Rectal smooth muscle tissue (tissue), 1 donor: ENCODE measurements around the gene UGT1A3.
"Not testable (repeated sequence)": the region's sequence is repeated elsewhere in the genome, so short reads cannot be mapped to it uniquely, and the experiment has no call there.

Experiments used
- H3K27ac ChIP-seq: one replicate; pipeline ENCODE4 v1.7.0; 2013; ENCODE audit warnings: low read depth, low read length, inconsistent platforms
- H3K27me3 ChIP-seq: one replicate; pipeline ENCODE4 v1.7.0; 2013; ENCODE audit warnings: low read length; ENCODE audit not compliant: control insufficient read depth, insufficient read depth
- H3K36me3 ChIP-seq: one replicate; pipeline ENCODE4 v1.7.0; 2013; ENCODE audit warnings: low read length; ENCODE audit not compliant: control insufficient read depth, insufficient read depth
- H3K4me1 ChIP-seq: one replicate; pipeline ENCODE4 v1.7.0; 2013; ENCODE audit warnings: low read length; ENCODE audit not compliant: control insufficient read depth, insufficient read depth
- H3K4me3 ChIP-seq: one replicate; pipeline ENCODE4 v1.7.0; 2013; ENCODE audit warnings: low read length
- H3K9ac ChIP-seq: one replicate; pipeline ENCODE4 v1.7.0; 2013; ENCODE audit warnings: low read length

Gene UGT1A3

DNA sequence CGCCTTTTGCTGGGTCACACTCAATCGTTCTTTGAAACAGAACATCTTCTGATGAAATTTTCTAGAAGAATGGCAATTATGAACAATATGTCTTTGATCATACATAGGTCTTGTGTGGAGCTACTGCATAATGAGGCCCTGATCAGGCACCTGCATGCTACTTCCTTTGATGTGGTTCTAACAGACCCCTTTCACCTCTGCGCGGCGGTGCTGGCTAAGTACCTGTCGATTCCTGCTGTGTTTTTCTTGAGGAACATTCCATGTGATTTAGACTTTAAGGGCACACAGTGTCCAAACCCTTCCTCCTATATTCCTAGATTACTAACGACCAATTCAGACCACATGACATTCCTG, 15.6 kb upstream of the UGT1A3 start:
- Histone ChIP-seq H3K27ac (no peak overlapping the region), H3K27me3 (no peaks in the 10 kb centered on the region), H3K4me3 (no peak overlapping the region), H3K9ac (no peak overlapping the region), H3K36me3 (no peaks in the 10 kb centered on the region), H3K4me1 (no peaks in the 10 kb centered on the region)

DNA sequence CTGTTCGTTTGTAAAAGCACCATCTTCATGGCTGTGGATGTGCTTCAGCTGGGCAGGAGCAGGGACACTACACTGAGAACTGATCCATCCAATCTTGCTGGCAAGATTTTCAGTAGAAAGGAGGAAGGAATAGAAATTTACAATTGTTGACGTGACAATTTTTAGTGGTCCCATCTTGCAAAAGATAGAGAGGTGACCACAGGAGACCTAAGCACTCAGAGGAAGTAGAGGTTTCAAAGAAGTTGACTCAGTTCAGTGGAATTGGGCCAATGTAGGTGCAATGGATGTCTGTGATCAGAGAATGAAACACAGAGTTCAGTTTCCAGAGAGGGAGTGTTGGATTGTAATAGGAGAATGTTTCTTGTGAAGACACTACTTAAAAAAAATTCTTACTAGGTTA, 14.7 kb upstream of the UGT1A3 start:
- Histone ChIP-seq H3K9ac (no peak overlapping the region), H3K27ac (no peak overlapping the region), H3K4me1 (no peaks in the 10 kb centered on the region), H3K4me3 (no peak overlapping the region), H3K27me3 (no peaks in the 10 kb centered on the region), H3K36me3 (no peaks in the 10 kb centered on the region)

DNA sequence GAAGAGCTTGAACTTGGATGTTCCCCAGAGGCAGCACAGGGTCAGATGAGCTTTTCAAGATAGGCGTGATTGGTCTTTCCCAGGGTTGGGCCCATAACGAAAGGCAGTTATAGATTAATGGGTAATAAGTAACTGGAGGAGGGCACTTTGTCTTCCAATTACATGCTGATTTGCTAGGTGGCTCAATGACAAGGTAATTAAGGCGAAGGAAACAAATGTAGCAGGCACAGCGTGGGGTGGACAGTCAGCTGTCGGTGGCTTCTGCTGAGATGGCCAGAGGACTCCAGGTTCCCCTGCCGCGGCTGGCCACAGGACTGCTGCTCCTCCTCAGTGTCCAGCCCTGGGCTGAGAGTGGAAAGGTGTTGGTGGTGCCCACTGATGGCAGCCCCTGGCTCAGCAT, 10.3 kb upstream of the UGT1A3 start, which contains the start of gene UGT1A4:
Gene UGT1A4 (plus strand): TSS at position 185 of the 400 bp plus-strand sequence. CDS start 85 bp downstream, at position 270.
- Histone ChIP-seq H3K4me1 (no peaks in the 10 kb centered on the region), H3K4me3 (no peak within 1 kb of the TSS), H3K36me3 (no peaks in the 10 kb centered on the region), H3K27me3 (no peaks in the 10 kb centered on the region), H3K9ac (no peak within 1 kb of the TSS), H3K27ac (no peak within 1 kb of the TSS)

DNA sequence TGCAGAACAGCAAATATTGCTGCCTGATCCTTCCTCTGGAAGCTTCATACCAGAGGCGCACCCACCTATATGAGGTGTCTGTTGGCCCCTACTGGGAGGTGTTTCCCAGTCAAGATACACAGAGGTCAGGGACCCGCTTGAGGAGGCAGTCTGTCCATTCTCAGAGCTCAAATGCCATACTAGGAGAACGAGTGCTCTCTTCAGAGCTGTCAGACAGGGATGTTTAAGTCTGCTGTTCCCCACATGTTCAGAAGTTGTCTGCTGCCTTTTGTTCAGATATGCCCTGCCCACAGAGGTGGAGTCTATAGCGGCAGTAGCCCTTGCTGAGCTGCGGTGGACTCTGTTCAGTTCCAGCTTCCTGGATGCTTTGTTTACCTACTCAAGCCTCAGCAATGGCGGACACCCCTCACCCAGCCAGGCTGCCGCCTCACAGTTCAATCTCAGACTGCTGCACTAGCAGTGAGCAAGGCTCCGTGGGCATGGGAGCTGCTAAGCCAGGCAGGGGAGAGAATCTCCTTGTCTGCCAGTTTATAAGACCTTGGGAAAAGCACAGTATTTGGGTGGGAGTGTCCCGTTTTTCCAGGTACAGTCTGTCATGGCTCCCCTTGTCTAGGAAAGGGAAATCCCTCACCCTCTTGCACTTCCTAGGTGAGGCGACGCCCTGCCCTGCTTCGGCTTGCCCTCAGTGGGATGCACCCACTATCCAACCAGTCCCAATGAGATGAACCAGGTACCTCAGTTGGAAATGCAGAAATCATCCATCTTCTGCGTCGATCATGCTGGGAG, 8.2 kb downstream of the UGT1A3 start:
- not testable (repeated sequence) for H3K4me3 ChIP-seq, H3K36me3 ChIP-seq, H3K9ac ChIP-seq, H3K4me1 ChIP-seq, H3K27ac ChIP-seq, H3K27me3 ChIP-seq

DNA sequence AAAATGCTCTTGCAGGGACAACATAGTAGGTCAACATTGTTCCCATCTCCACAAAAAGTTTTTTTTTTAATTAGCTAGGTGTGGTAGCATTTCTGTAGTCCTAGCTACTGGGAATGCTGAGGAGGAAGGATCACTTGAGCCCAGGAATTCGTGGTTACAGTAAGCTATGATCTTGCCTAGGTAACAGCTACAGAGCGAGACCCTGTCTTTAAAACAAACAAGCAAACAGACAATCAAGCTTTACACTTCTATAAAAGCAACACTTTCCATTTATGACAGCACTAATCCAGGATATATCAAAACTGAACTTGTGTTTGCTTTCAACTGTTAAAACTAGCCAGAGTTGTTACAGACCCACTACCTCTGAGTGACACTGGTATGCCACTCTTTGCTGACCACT, 12.0 kb downstream of the UGT1A3 start:
- Histone ChIP-seq H3K36me3 (no peaks in the 10 kb centered on the region), H3K27me3 (no peaks in the 10 kb centered on the region), H3K4me1 (no peaks in the 10 kb centered on the region), H3K9ac (no peak overlapping the region), H3K27ac (no peak overlapping the region), H3K4me3 (no peak overlapping the region)

DNA sequence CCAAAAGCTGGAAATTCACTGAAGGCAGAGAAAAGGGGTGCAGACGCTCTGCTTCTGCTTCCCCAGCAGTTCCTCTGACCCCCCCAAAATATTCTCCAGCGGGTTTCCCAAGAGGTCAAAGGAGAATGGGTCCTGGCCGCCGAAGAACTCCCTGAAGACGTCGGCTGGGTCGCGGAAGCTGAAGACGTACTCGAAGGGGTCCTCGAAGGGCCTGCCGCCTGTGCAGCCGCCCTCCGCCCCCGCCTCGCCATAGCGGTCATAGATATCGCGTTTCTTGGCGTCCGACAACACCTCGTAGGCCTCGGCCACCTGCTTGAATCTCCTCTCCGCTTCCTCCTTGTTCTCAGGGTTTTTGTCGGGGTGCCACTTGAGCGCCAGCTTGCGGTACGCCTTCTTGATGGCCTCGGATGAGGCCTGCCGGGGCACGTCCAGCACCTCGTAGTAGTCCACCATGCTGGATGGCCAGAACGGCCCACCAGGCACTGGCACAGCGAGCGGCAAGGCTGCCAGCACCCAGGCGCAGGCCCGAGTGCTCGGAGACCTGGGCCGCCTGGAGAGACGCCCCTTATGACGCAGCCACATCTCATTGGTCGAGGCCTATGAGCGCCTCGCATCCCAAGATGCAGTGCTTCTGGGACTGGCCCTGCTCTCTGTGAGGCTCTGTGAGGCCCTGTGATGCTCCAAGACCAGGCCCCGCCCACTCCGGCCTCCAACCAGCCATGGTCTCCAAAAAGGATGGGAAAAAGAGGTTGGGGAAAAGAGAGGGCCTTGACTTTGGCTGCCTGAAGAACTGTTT, 14.8 kb downstream of the UGT1A3 start:
- Histone ChIP-seq H3K36me3 (no peaks in the 10 kb centered on the region), H3K4me1 (no peaks in the 10 kb centered on the region), H3K9ac (no peak overlapping the region), H3K27me3 (no peaks in the 10 kb centered on the region), H3K4me3 (no peak overlapping the region), H3K27ac (no peak overlapping the region)

DNA sequence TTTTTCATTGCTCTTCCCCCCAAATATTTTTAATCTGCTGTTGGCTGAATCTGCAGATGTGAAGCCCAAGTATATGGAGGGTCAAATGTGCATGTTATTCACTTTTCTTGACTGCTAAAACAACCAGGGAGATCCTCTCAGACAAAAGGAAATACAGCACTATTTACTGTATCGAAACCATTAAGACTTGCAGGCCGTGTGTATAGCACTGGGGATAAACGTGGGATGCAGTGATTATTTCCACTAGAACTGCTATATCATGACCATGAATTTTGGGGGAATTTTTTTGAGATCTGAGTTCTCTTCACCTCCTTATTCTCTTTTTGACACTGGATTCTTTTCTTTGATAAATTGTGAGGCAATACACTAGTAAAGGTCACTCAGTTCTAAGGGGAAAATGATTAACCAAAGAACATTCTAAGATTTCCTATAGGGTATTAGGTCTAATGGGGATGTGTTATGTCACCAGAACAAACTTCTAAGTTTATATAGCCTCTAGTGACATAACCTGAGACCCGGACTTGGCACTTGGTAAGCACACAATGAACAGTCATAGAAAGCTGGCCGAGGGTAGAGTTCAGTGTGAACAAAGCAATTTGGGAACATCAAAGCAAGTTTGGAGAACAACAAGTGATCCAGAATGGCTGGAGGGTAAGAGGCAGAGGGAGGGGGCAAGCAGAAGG, 16.4 kb downstream of the UGT1A3 start:
- Histone ChIP-seq H3K36me3 (no peaks in the 10 kb centered on the region), H3K4me3 (no peak overlapping the region), H3K9ac (no peak overlapping the region), H3K27ac (no peak overlapping the region), H3K4me1 (no peaks in the 10 kb centered on the region), H3K27me3 (no peaks in the 10 kb centered on the region)

DNA sequence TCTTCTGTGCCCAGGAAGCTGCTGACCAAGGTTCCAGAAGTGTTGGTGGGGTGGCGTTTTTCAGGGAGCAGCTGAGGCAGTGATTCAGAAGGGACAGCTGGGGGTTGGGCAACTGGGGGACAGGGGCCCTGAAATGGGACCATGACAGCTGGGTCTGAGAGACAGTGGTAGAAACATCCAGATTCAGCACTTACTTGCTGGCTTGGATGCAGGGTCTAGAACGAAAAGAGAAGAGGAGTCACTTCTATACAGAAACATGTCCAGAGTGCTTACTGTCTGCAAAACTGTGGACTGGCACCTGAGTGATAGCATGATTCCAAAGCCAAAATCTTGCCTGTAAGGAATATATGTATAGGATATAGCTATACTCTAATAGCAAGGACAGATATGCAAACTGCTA, 17.0 kb downstream of the UGT1A3 start:
- H3K9ac ChIP-seq, H3K27me3 ChIP-seq, H3K4me1 ChIP-seq, H3K36me3 ChIP-seq, H3K4me3 ChIP-seq, H3K27ac ChIP-seq: not testable (repeated sequence)

DNA sequence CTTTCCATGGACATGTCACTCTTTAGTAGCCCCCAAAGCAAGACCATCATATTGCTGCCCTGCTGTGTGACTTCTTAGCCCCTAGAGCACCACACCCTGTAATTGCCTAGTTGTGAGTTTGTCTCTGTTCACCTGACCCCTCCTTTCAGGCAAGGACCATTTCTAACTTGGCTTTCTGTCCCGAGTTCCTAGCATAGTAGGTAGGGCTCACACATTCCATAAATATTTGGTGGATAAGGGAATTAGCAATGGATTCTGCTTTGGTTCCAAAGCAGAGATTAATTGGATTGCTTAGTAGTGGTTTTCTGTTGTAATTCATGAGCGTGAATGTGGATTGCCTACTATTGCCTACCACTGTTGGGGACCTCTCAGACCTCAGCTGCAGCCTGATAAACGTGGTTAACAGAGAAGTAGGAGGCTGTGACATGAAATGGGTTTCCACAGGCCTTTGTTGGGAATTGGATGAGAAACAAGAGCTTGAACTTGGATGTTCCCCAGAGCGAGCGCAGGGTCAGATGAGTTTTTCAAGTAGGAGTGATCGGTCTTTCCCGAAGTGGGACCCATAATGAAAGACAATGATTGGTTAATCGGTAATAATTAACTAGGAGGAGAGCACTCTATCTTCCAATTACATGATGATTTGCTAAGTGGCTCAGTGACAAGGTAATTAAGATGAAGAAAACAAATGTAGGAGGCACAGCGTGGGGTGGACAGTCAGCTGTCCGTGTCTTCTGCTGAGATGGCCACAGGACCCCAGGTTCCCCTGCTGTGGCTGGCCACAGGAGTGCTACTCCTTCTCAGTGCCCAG, 17.8 kb downstream of the UGT1A3 start:
- Histone ChIP-seq H3K4me3 (no peak overlapping the region), H3K27ac (no peak overlapping the region), H3K4me1 (no peaks in the 10 kb centered on the region), H3K9ac (no peak overlapping the region), H3K27me3 (no peaks in the 10 kb centered on the region), H3K36me3 (no peaks in the 10 kb centered on the region)

DNA sequence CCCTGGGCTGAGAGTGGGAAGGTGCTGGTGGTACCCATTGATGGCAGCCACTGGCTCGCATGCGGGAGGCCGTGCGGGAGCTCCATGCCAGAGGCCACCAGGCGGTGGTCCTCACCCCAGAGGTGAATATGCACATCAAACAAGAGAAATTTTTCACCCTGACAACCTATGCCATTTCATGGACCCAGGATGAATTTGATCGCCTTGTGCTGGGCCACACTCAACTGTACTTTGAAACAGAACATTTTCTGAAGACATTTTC, 18.4 kb downstream of the UGT1A3 start:
- Histone ChIP-seq H3K4me1 (no peaks in the 10 kb centered on the region), H3K9ac (no peak overlapping the region), H3K27me3 (no peaks in the 10 kb centered on the region), H3K4me3 (no peak overlapping the region), H3K36me3 (no peaks in the 10 kb centered on the region), H3K27ac (no peak overlapping the region)

DNA sequence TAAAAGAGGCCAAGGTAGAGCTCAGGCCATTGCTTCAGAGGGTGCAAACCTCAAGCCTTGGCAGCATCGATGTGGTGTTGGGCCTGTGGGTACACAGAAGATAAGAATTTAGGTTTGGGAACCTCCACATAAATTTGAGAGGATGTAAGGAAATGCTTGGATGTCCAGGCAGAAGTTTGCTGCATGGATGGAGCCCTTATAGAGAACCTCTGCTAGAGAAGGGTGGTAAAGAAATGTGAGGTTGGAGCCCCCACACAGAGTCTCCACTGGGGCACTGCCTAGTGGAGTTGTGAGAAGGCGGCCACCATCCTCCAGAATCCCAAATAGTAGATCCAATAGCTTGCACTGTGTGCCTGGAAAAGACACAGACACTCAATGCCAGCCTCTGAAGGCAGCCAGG, 21.8 kb downstream of the UGT1A3 start:
- H3K4me3 ChIP-seq, H3K4me1 ChIP-seq, H3K36me3 ChIP-seq, H3K9ac ChIP-seq, H3K27me3 ChIP-seq, H3K27ac ChIP-seq: not testable (repeated sequence)
